GM12801 (cell line): ENCODE measurements around the gene SASH1.

Source experiments
- TF ChIP-seq, protein P1 (sequence below): IDR thresholded peaks from one replicate; pipeline ENCODE4 v1.5.1; 2011; ENCODE audit warnings: control low read depth; ENCODE audit not compliant: insufficient read length; ENCODE audit errors: extremely low read depth

The SASH1 gene

GRCh38 chr6:148374040-148374774 lies 31.6 kb downstream of the SASH1 start:
- TF ChIP-seq, protein P1, sequence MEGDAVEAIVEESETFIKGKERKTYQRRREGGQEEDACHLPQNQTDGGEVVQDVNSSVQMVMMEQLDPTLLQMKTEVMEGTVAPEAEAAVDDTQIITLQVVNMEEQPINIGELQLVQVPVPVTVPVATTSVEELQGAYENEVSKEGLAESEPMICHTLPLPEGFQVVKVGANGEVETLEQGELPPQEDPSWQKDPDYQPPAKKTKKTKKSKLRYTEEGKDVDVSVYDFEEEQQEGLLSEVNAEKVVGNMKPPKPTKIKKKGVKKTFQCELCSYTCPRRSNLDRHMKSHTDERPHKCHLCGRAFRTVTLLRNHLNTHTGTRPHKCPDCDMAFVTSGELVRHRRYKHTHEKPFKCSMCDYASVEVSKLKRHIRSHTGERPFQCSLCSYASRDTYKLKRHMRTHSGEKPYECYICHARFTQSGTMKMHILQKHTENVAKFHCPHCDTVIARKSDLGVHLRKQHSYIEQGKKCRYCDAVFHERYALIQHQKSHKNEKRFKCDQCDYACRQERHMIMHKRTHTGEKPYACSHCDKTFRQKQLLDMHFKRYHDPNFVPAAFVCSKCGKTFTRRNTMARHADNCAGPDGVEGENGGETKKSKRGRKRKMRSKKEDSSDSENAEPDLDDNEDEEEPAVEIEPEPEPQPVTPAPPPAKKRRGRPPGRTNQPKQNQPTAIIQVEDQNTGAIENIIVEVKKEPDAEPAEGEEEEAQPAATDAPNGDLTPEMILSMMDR: no peak

GRCh38 chr6:148375401-148375800 lies 32.8 kb downstream of the SASH1 start:
- TF ChIP-seq, protein P1: no peak

DNA sequence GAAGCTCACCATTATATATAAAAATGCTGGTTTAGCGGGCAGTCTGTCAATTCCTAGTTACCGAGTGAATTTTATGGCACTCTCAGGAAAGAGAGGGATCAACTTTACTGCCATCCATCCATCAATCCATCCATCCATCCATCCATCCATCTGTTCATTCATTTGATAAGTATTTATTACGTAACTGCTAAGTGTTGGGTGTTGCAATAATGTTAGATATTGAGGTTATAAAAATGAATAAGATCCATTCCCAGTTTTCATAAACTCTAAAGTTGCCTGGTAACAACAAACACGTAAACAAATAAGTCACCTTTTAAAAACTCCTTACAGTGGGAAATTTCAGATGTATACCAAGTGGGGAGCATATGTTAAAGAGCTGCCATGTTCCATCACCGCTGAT lies 36.8 kb downstream of the SASH1 start:
- TF ChIP-seq, protein P1: no peak

- TF ChIP-seq, protein P1: no peak
Measured at GRCh38 chr6:148379966-148380713, 37.5 kb downstream of the SASH1 start.

DNA sequence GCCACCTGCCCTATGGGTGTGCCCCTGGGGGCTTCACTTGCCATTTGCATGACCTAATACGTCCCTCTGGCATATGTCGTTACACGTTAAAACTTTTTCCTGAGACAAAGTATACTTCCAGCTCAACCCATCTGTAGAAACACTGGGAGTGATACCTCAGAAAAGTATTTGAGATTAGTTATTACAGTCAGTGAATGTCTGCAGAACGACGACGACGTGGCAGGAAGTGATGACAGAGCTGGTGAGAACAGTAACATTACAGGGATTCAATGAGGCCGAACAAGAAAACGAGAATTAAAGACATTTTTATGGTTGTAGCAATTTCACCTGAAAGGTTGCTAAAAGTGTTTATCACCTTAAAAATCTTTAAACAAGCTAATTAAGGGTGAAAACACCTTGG lies 40.2 kb downstream of the SASH1 start:
- TF ChIP-seq, protein P1: no peak

DNA sequence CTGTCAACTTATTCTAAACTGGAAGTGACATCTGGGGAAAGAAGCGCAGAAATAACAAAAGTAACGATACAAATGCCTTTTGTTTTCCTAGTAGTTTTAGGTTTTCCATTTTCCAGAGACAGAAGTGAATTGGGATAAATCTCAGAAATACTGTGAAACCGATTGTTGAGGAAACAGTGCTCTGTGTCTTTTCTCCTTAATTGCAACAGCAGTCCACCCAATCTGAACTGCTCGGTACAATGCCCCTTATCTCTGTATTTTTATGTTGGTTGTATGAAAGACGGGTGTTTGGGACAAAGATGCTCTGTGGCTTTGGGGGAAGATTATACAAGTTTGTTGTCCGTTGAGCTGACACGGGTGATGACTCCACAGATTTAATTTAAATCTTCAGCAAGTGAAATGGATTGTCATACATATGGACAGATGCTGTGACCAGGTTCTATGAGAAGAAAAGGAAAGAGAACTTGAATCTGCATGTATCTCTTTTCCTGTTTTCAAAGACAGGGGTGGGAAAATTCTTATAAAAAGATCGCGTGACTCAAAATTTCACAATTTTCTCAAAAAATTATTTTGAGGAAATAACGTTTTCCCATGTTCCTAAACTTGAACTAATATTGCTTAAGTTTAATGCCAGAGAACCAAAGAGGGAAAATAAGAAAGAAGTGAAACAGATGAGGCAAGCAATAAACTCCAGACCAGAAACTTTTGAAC lies 41.2 kb downstream of the SASH1 start:
- TF ChIP-seq, protein P1: no peak

GRCh38 chr6:148385379-148385778 lies 42.7 kb downstream of the SASH1 start:
- TF ChIP-seq, protein P1: no peak
